ENCODE data around the gene HOXB3.

Gene HOXB3

GRCh38 chr17:48555258-48556228, 34.5 kb downstream of the HOXB3 start (continued):
- TF ChIP-seq ZNF600 (tag by site-specific recombination; IDR thresholded peaks at IDR 0.05) (peak; percentile 90), ZEB2 (tag by site-specific recombination; IDR thresholded peaks at IDR 0.05) (peak; percentile 15; the same call in 1 of the 2 replicates), ZNF223 (tag by site-specific recombination; IDR thresholded peaks at IDR 0.05) (no peak), ZXDB (tag by site-specific recombination; IDR thresholded peaks at IDR 0.05) (peak; percentile 33), PRDM10 (tag by site-specific recombination; IDR thresholded peaks at IDR 0.05) (peak; percentile 100), ZNF398 (tag by site-specific recombination; IDR thresholded peaks at IDR 0.05) (peak; percentile 88), YY2 (tag by site-specific recombination; IDR thresholded peaks at IDR 0.05) (peak; percentile 36; the same call in 1 of the 2 replicates), KLF1 (tag by site-specific recombination; IDR thresholded peaks at IDR 0.05) (no peak), ZNF140 (tag by site-specific recombination; IDR thresholded peaks at IDR 0.05) (no peak), HIC1 (tag by site-specific recombination; IDR thresholded peaks at IDR 0.05) (no peak; the same call in 1 of the 2 replicates), PBX3 (CRISPR knock-in tag; IDR thresholded peaks at IDR 0.05) (no peak), PRDM1 (tag by site-specific recombination; IDR thresholded peaks at IDR 0.05) (peak; percentile 98), IKZF3 (tag by site-specific recombination; IDR thresholded peaks at IDR 0.05) (no peak), HOXC10 (CRISPR knock-in tag; IDR thresholded peaks at IDR 0.05) (peak; percentile 84; the same call in 1 of the 2 replicates), ZNF660 (tag by site-specific recombination; IDR thresholded peaks at IDR 0.05) (peak; percentile 79), ZBTB17 (tag by site-specific recombination; IDR thresholded peaks at IDR 0.05) (peak; percentile 72; the same call in 1 of the 2 replicates), GFI1B (tag by site-specific recombination; IDR thresholded peaks at IDR 0.05) (peak; percentile 79), YY1 (tag by site-specific recombination; IDR thresholded peaks at IDR 0.05) (peak; percentile 21; the same call in 1 of the 2 replicates), ZNF175 (tag by site-specific recombination; IDR thresholded peaks at IDR 0.05) (no peak), ZNF18 (tag by site-specific recombination; IDR thresholded peaks at IDR 0.05) (peak; percentile 40; the same call in 1 of the 2 replicates), ZNF645 (tag by site-specific recombination; IDR thresholded peaks at IDR 0.05) (no peak), ZFHX2 (tag by site-specific recombination; conservative IDR thresholded peaks at IDR 0.05) (peak; percentile 9; the same call in 1 of the 2 replicates), ZNF449 (tag by site-specific recombination; IDR thresholded peaks at IDR 0.05) (0 out of 2 replicates have a peak, but pooled peaks have one; percentile 31), ZNF266 (tag by site-specific recombination; IDR thresholded peaks at IDR 0.05; ENCODE audit: low read depth) (no peak), ZNF623 (tag by site-specific recombination; IDR thresholded peaks at IDR 0.05) (no peak)

Data from HEK293 (cell line).